ENCODE results near the gene MBLAC1. TPM values are rescaled to one million over a fixed set of nuclear protein-coding genes. Genes with fewer than 3 reads are reported as not detected.
A peak's percentile ranks its signal among the peaks of the same experiment; 100 is the strongest.

The MBLAC1 gene
- total and polyA plus RNA-seq, 9 donors: 0.28 to 6.7 (median 4.1) TPM

GRCh38 chr7:100171840-100172239 lies 45.1 kb downstream of the MBLAC1 start:
- peaks cover 6% of the 10 kb centered on the region for H3K4me1 ChIP-seq (ENCODE audit: insufficient read depth)
- 26 to 36% (median 32%) methylated on average over 22 of the region's 22 CpGs for WGBS, 3 donors
- H3K4me3 ChIP-seq: peak overlapping the region; percentile 41
- H3K36me3 ChIP-seq: no peaks in the 10 kb centered on the region
- no peaks in the 10 kb centered on the region for H3K27me3 ChIP-seq
- H3K27ac ChIP-seq: no peak overlapping the region
- intact Hi-C loops (cut with DNase I): no loop called here
- H3K9me3 ChIP-seq: no peaks in the 10 kb centered on the region
- TF ChIP-seq EP300 (IDR thresholded peaks at IDR 0.05) (no peak), POLR2A (IDR thresholded peaks at IDR 0.05) (no peak), CTCF (IDR thresholded peaks at IDR 0.05) (no peak)
- DNase-seq: no peak

GRCh38 chr7:100173806-100174495 lies 47.2 kb downstream of the MBLAC1 start:
- no peaks in the 10 kb centered on the region for H3K4me1 ChIP-seq (ENCODE audit: insufficient read depth)
- no peaks in the 10 kb centered on the region for H3K27me3 ChIP-seq
- intact Hi-C loops (cut with DNase I): no loop called here
- H3K36me3 ChIP-seq: no peaks in the 10 kb centered on the region
- WGBS, 3 donors: 88 to 90% (median 89%) methylated on average over 11 of the region's 11 CpGs
- no peak overlapping the region for H3K4me3 ChIP-seq
- no peak overlapping the region for H3K27ac ChIP-seq
- TF ChIP-seq POLR2A (IDR thresholded peaks at IDR 0.05): no peak
- no peak for TF ChIP-seq CTCF (IDR thresholded peaks at IDR 0.05)
- no peak for TF ChIP-seq EP300 (IDR thresholded peaks at IDR 0.05)
- DNase-seq: no peak
- H3K9me3 ChIP-seq: no peaks in the 10 kb centered on the region

- TF ChIP-seq EP300 (IDR thresholded peaks at IDR 0.05): no peak
- no peak for TF ChIP-seq POLR2A (IDR thresholded peaks at IDR 0.05)
- no peak for TF ChIP-seq CTCF (IDR thresholded peaks at IDR 0.05)
- H3K27ac ChIP-seq: no peak overlapping the region
- no peaks in the 10 kb centered on the region for H3K4me1 ChIP-seq (ENCODE audit: insufficient read depth)
- H3K36me3 ChIP-seq: no peaks in the 10 kb centered on the region
- no peaks in the 10 kb centered on the region for H3K27me3 ChIP-seq
- no peak for DNase-seq
- no peak overlapping the region for H3K4me3 ChIP-seq
- 84 to 92% (median 85%) methylated on average over 5 of the region's 5 CpGs for WGBS, 3 donors
- intact Hi-C loops (cut with DNase I): no loop called here
- H3K9me3 ChIP-seq: no peaks in the 10 kb centered on the region
Measured at GRCh38 chr7:100174582-100174981, 47.8 kb downstream of the MBLAC1 start.

- Histone ChIP-seq H3K27ac (no peak overlapping the region), H3K4me3 (no peak overlapping the region), H3K36me3 (no peaks in the 10 kb centered on the region), H3K4me1 (ENCODE audit: insufficient read depth) (no peaks in the 10 kb centered on the region), H3K27me3 (no peaks in the 10 kb centered on the region), H3K9me3 (no peaks in the 10 kb centered on the region)
- TF ChIP-seq POLR2A (IDR thresholded peaks at IDR 0.05): no peak
- TF ChIP-seq CTCF (IDR thresholded peaks at IDR 0.05): no peak
- no peak for TF ChIP-seq EP300 (IDR thresholded peaks at IDR 0.05)
- no peak for DNase-seq
- 93 to 94% (median 94%) methylated on average over 14 of the region's 14 CpGs for WGBS, 3 donors
- intact Hi-C loops (cut with DNase I): no loop called here
Measured at GRCh38 chr7:100175296-100175935, 48.6 kb downstream of the MBLAC1 start.
